GM21381 (cell line): ENCODE measurements around the gene LCMT1.

Experiments
- ATAC-seq: cut with Tn5 transposase; IDR thresholded peaks from one replicate; pipeline ENCODE4 v1.9.1; 2021; ENCODE audit warnings: mild to moderate bottlenecking, moderate library complexity; ENCODE audit not compliant: unreplicated experiment

Gene LCMT1

GRCh38 chr16:25192096-25192495 lies 80.6 kb downstream of the LCMT1 start:
- ATAC-seq, result no peak

GRCh38 chr16:25194273-25194878 lies 82.8 kb downstream of the LCMT1 start:
- ATAC-seq, result no peak

GRCh38 chr16:25198021-25198420 lies 86.5 kb downstream of the LCMT1 start:
- ATAC-seq, result no peak

GRCh38 chr16:25199457-25199856 lies 87.9 kb downstream of the LCMT1 start:
- no peak for ATAC-seq

GRCh38 chr16:25210758-25211157 lies 99.2 kb downstream of the LCMT1 start:
- ATAC-seq, result no peak

GRCh38 chr16:25212636-25213035 lies 101.1 kb downstream of the LCMT1 start:
- ATAC-seq, result no peak

GRCh38 chr16:25213709-25214397 lies 102.3 kb downstream of the LCMT1 start:
- no peak for ATAC-seq

GRCh38 chr16:25217112-25217511 lies 105.6 kb downstream of the LCMT1 start:
- ATAC-seq, result no peak

- no peak for ATAC-seq
Observed at GRCh38 chr16:25217921-25218320, 106.4 kb downstream of the LCMT1 start.

GRCh38 chr16:25219070-25219737 lies 107.7 kb downstream of the LCMT1 start:
- ATAC-seq, result no peak

- no peak for ATAC-seq
Observed at GRCh38 chr16:25222959-25223358, 111.4 kb downstream of the LCMT1 start.

GRCh38 chr16:25223964-25224363 lies 112.4 kb downstream of the LCMT1 start:
- no peak for ATAC-seq

- ATAC-seq, result no peak
Observed at GRCh38 chr16:25224731-25225319, 113.3 kb downstream of the LCMT1 start.
